ENCODE results near the gene CHMP6. TPM values are rescaled to one million over a fixed set of nuclear protein-coding genes. Genes with fewer than 3 reads are reported as not detected.

The CHMP6 gene
- total and polyA plus RNA-seq, 9 of the 15 experiments (the other 6 are each of a cell fraction or from before 2014, with no cell fraction given), result 0.25 to 30.4 (median 13.4) TPM

DNA sequence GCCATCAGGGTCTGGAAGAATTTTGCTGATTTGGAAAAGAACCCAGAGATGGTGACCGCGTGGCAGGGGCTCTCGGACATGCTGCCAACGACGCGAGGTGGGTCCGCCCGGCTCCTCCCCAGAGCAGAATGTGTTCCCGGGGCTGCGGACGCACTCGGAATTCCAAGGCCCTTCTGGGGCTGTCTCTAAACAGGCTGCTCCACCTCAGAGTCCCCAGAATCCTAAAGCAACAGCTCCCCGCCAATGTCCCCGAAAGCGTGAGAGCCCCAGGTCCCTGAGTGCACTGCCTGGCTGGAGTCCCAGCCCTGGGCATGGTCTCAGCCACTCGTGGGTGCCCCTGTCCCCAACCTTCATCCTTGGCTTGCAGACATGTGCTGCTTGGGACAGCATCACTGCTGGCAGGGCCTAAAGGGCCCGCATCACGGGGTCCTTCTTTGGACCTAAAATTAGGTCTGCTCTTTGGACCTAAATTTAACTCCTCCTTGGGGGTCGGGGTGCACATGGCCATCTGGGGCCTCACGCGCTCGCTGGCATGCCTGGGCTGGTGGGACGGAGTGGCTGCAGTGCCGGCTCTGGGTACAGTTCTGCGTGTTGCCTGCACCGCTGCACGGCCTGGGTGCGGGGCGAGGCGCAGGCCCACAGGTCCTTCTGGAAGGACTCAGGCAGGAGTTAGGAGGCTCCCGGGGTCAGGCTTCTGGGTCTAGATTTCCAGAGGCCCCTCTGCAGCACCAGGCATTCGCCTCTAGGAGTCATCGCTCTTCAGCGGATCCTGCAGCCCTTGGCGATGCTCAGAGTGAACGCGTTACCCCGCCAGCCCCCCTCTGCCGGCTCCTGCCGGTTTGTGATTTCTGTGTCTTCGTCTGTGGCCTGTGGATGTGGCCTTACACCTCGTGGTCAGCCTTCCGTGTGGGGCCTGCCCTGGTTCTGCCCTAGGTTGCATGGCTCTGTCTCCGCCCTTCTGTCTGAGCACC, 41.9 kb upstream of the CHMP6 start (continued):
- TF ChIP-seq, protein P1, sequence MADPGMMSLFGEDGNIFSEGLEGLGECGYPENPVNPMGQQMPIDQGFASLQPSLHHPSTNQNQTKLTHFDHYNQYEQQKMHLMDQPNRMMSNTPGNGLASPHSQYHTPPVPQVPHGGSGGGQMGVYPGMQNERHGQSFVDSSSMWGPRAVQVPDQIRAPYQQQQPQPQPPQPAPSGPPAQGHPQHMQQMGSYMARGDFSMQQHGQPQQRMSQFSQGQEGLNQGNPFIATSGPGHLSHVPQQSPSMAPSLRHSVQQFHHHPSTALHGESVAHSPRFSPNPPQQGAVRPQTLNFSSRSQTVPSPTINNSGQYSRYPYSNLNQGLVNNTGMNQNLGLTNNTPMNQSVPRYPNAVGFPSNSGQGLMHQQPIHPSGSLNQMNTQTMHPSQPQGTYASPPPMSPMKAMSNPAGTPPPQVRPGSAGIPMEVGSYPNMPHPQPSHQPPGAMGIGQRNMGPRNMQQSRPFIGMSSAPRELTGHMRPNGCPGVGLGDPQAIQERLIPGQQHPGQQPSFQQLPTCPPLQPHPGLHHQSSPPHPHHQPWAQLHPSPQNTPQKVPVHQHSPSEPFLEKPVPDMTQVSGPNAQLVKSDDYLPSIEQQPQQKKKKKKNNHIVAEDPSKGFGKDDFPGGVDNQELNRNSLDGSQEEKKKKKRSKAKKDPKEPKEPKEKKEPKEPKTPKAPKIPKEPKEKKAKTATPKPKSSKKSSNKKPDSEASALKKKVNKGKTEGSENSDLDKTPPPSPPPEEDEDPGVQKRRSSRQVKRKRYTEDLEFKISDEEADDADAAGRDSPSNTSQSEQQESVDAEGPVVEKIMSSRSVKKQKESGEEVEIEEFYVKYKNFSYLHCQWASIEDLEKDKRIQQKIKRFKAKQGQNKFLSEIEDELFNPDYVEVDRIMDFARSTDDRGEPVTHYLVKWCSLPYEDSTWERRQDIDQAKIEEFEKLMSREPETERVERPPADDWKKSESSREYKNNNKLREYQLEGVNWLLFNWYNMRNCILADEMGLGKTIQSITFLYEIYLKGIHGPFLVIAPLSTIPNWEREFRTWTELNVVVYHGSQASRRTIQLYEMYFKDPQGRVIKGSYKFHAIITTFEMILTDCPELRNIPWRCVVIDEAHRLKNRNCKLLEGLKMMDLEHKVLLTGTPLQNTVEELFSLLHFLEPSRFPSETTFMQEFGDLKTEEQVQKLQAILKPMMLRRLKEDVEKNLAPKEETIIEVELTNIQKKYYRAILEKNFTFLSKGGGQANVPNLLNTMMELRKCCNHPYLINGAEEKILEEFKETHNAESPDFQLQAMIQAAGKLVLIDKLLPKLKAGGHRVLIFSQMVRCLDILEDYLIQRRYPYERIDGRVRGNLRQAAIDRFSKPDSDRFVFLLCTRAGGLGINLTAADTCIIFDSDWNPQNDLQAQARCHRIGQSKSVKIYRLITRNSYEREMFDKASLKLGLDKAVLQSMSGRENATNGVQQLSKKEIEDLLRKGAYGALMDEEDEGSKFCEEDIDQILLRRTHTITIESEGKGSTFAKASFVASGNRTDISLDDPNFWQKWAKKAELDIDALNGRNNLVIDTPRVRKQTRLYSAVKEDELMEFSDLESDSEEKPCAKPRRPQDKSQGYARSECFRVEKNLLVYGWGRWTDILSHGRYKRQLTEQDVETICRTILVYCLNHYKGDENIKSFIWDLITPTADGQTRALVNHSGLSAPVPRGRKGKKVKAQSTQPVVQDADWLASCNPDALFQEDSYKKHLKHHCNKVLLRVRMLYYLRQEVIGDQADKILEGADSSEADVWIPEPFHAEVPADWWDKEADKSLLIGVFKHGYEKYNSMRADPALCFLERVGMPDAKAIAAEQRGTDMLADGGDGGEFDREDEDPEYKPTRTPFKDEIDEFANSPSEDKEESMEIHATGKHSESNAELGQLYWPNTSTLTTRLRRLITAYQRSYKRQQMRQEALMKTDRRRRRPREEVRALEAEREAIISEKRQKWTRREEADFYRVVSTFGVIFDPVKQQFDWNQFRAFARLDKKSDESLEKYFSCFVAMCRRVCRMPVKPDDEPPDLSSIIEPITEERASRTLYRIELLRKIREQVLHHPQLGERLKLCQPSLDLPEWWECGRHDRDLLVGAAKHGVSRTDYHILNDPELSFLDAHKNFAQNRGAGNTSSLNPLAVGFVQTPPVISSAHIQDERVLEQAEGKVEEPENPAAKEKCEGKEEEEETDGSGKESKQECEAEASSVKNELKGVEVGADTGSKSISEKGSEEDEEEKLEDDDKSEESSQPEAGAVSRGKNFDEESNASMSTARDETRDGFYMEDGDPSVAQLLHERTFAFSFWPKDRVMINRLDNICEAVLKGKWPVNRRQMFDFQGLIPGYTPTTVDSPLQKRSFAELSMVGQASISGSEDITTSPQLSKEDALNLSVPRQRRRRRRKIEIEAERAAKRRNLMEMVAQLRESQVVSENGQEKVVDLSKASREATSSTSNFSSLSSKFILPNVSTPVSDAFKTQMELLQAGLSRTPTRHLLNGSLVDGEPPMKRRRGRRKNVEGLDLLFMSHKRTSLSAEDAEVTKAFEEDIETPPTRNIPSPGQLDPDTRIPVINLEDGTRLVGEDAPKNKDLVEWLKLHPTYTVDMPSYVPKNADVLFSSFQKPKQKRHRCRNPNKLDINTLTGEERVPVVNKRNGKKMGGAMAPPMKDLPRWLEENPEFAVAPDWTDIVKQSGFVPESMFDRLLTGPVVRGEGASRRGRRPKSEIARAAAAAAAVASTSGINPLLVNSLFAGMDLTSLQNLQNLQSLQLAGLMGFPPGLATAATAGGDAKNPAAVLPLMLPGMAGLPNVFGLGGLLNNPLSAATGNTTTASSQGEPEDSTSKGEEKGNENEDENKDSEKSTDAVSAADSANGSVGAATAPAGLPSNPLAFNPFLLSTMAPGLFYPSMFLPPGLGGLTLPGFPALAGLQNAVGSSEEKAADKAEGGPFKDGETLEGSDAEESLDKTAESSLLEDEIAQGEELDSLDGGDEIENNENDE (IDR thresholded peaks at IDR 0.05; ENCODE audit: low read depth, low read length), result no peak
